AG09309 (cell line): ENCODE measurements around the gene ACSF2.

Source experiments
- DNase-seq: peaks from one replicate; pipeline ENCODE4 v3.0.0-alpha.2; 2010; ENCODE audit warnings: low read depth
- H3K4me3 ChIP-seq: 2 replicates; pipeline ENCODE4 v1.5.1; 2011; ENCODE audit warnings: mild to moderate bottlenecking, low read depth, low read length, moderate library complexity; ENCODE audit not compliant: control insufficient read depth
- TF ChIP-seq, protein P1 (sequence below): IDR thresholded peaks from 2 replicates; pipeline ENCODE4 v1.5.1; 2011; ENCODE audit warnings: mild to moderate bottlenecking, low read depth, low read length, inconsistent platforms; ENCODE audit not compliant: insufficient read depth, control insufficient read depth; ENCODE audit errors: missing control alignments

Gene ACSF2

DNA sequence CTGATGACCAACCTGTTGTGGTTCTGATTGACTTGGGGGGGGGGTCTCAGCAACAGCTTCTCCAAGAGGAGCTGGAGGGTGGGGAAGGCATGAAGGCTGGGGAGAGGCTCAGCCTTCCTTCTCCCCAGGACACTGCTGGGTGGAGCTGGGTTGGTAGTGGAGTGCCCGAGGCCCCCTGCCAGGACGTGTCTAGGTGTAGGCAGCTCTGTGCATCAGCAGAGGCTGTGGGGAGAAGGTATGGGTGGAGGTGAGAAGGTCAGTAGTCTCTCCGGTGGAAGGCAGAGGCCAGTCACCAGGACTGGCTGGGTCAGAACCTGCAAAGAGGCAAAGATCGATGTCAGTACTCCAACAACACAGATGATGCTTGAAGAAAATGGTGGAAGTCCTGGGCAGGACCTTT is 38.7 kb downstream of the ACSF2 start:
- DNase-seq, result no peak
- TF ChIP-seq, protein P1, sequence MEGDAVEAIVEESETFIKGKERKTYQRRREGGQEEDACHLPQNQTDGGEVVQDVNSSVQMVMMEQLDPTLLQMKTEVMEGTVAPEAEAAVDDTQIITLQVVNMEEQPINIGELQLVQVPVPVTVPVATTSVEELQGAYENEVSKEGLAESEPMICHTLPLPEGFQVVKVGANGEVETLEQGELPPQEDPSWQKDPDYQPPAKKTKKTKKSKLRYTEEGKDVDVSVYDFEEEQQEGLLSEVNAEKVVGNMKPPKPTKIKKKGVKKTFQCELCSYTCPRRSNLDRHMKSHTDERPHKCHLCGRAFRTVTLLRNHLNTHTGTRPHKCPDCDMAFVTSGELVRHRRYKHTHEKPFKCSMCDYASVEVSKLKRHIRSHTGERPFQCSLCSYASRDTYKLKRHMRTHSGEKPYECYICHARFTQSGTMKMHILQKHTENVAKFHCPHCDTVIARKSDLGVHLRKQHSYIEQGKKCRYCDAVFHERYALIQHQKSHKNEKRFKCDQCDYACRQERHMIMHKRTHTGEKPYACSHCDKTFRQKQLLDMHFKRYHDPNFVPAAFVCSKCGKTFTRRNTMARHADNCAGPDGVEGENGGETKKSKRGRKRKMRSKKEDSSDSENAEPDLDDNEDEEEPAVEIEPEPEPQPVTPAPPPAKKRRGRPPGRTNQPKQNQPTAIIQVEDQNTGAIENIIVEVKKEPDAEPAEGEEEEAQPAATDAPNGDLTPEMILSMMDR, result no peak
- no peak overlapping the region for H3K4me3 ChIP-seq

DNA sequence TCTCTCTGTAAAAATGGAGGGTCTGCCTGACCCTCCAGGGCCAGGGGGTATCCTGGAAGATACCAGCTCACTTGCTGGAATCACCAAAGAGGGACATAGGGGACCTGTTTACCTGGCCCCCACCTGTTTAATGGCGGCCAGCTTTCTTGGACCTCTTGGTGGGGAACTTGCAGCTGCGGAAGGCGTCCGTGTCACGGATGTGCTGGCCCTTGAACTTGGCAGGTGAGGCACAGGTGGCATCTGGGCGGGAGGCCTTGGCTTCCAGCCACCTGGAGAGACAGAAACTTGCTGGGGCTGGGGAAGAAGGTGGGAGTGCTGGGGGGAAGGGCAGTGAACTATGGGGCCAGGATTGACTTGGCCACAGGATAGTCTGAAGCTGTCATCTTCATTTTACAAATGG is 39.2 kb downstream of the ACSF2 start:
- no peak for DNase-seq
- H3K4me3 ChIP-seq, result no peak overlapping the region
- TF ChIP-seq, protein P1, result no peak

GRCh38 chr17:50465635-50466034 is 39.6 kb downstream of the ACSF2 start:
- no peak for DNase-seq
- TF ChIP-seq, protein P1, result no peak
- no peak overlapping the region for H3K4me3 ChIP-seq

- TF ChIP-seq, protein P1, result no peak
- DNase-seq, result no peak
Measured at GRCh38 chr17:50466371-50467113, 40.5 kb downstream of the ACSF2 start.

GRCh38 chr17:50467114-50467854 is 41.3 kb downstream of the ACSF2 start:
- H3K4me3 ChIP-seq, result no peak overlapping the region
- TF ChIP-seq, protein P1, result no peak
- no peak for DNase-seq

More at GRCh38 chr17:50466371-50467113, 40.5 kb downstream of the ACSF2 start:
- H3K4me3 ChIP-seq, result no peak overlapping the region

DNA sequence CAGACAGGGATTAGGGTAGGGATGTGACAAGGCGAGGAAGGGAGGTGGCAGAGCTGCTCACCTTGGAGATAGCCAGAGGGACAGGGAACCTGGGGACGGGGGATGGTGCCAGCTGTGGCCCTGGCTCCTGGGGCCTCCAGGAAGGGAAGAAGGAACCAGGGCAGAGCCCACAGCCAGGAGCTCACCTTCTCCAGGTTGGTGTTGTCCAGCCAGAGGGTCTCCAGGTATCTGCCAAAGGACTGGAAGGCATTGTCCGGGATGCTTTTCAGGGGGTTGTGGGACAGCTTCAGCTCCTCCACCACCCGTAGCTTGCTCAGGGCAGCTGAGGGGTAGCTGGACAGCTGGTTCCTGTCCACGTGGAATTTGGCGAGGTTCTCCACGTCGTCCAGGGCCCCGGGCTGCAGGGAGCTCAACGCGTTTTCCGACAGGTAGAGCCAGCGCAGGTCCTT is 41.9 kb downstream of the ACSF2 start:
- H3K4me3 ChIP-seq, result no peak overlapping the region
- DNase-seq, result no peak

More for the DNA sequence above, 41.9 kb downstream of the ACSF2 start:
- TF ChIP-seq, protein P1, result no peak
